ENCODE results near the gene EPX. TPM values are rescaled to one million over a fixed set of nuclear protein-coding genes. Genes with fewer than 3 reads are reported as not detected.

Gene EPX
- total RNA-seq, 2 experiments from 2014 or later: not detected

- Mint-ChIP-seq H3K4me1 (ENCODE audit: low read depth) (peaks cover 39% of the 10 kb centered on the region), H3K27me3 (no peaks in the 10 kb centered on the region), H3K27ac (peak overlapping the region; percentile 49), H3K9me3 (no peaks in the 10 kb centered on the region), H3K36me3 (ENCODE audit: low read depth) (no peaks in the 10 kb centered on the region), H3K4me3 (no peak overlapping the region)
- ChIA-PET POLR2A (interaction anchor here (0.6 to 1.2 kb wide), 3 partner anchors 22 to 328 kb away, joined by 3 to 4 read pairs (median 3); no protein-coding TSS in a partner anchor), CTCF (interaction anchor here (0.6 to 4.3 kb wide), 35 partner anchors 9 to 340 kb away, joined by 3 to 71 read pairs (median 5); no protein-coding TSS in a partner anchor)
- TF ChIP-seq CTCF (IDR thresholded peaks at IDR 0.05): peak; percentile 79
- peak; percentile 69 for DNase-seq
- peak; percentile 96 for ATAC-seq
- intact Hi-C loops (cut with micrococcal nuclease): loop anchor here (2.0 to 5.0 kb wide), 2 partner anchors 54 to 310 kb away; no protein-coding TSS in a partner anchor
Observed at GRCh38 chr17:58172369-58173071, 20.0 kb upstream of the EPX start.

GRCh38 chr17:58174871-58175270 is 17.7 kb upstream of the EPX start:
- CTCF ChIA-PET: interaction anchor here (0.9 to 1.3 kb wide), 3 partner anchors 25 to 63 kb away, joined by 4 to 5 read pairs (median 4); no protein-coding TSS in a partner anchor
- no peak overlapping the region for H3K4me3 Mint-ChIP-seq

DNA sequence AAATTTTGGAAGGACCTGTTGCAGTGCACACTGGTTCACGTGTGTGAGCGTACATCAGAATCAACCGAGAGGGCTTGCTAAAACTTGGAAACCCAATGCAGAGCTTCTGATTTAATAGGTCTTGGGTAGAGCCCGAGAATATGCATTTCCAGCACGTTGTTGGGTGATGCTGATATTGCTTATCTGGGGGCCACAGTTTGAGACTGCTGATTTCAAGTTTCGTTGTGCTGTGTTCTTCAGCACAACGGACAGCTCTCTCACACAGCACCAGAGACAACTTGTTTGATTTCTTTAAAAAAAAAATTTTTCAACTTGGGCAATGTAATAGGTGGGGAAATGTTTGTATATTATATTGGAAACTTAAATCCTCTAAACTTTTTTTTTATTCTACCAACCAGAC is 16.3 kb upstream of the EPX start:
- DNase-seq (no peak), ATAC-seq (no peak)
- TF ChIP-seq CTCF (IDR thresholded peaks at IDR 0.05): no peak
- Mint-ChIP-seq H3K4me1 (ENCODE audit: low read depth) (peaks cover 15% of the 10 kb centered on the region), H3K4me3 (no peak overlapping the region), H3K9me3 (no peaks in the 10 kb centered on the region), H3K27ac (no peak overlapping the region), H3K27me3 (no peaks in the 10 kb centered on the region), H3K36me3 (ENCODE audit: low read depth) (no peaks in the 10 kb centered on the region)
- POLR2A ChIA-PET: interaction anchor here (1.0 to 2.2 kb wide), 2 partner anchors 11 to 48 kb away, joined by 3 to 4 read pairs; no protein-coding TSS in a partner anchor
- intact Hi-C loops (cut with micrococcal nuclease): no loop called here
- CTCF ChIA-PET: interaction anchor here (0.5 kb wide), 1 partner anchor 356 kb away, joined by 3 read pairs; no protein-coding TSS in a partner anchor

More at GRCh38 chr17:58174871-58175270, 17.7 kb upstream of the EPX start:
- Mint-ChIP-seq H3K27me3 (no peaks in the 10 kb centered on the region), H3K27ac (no peak overlapping the region), H3K4me1 (ENCODE audit: low read depth) (peaks cover 26% of the 10 kb centered on the region), H3K36me3 (ENCODE audit: low read depth) (no peaks in the 10 kb centered on the region), H3K9me3 (no peaks in the 10 kb centered on the region)
- ATAC-seq: no peak
- intact Hi-C loops (cut with micrococcal nuclease): loop anchor here (5.0 kb wide), 1 partner anchor 313 kb away; no protein-coding TSS in a partner anchor
- POLR2A ChIA-PET: interaction anchor here (1.4 kb wide), 1 partner anchor 49 kb away, joined by 3 read pairs; no protein-coding TSS in a partner anchor
- DNase-seq: no peak
- TF ChIP-seq CTCF (IDR thresholded peaks at IDR 0.05): no peak

DNA sequence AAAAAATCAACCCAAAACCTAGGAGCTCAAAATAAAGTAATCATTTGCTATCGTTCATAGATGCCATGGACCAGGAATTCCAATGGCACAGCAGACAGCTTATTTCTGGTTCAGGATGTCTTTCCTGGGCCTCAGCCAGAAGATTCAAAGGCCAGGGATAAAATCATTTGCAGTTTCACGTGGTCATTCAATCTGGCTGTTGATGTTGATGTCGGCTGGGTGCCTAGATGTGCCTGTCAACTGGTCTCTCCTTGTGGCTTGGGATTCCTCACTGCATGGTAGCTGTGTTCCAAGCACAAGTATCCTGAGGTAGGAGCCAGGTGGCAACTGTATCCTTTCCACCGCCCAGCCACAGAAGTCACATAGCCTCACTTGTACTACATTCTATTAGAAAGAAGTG is 10.7 kb upstream of the EPX start:
- H3K4me3 Mint-ChIP-seq: no peak overlapping the region
- no peak for TF ChIP-seq CTCF (IDR thresholded peaks at IDR 0.05)
- DNase-seq (no peak), ATAC-seq (no peak)
- POLR2A ChIA-PET: interaction anchor here (0.8 kb wide), 1 partner anchor 44 kb away, joined by 3 read pairs; no protein-coding TSS in a partner anchor
- no peaks in the 10 kb centered on the region for H3K27me3 Mint-ChIP-seq
- no peak overlapping the region for H3K27ac Mint-ChIP-seq
- intact Hi-C loops (cut with micrococcal nuclease): no loop called here
- no peaks in the 10 kb centered on the region for H3K4me1 Mint-ChIP-seq (ENCODE audit: low read depth)
- H3K36me3 Mint-ChIP-seq (ENCODE audit: low read depth): no peaks in the 10 kb centered on the region
- CTCF ChIA-PET: interaction anchor here (1.6 kb wide), 1 partner anchor 10 kb away, joined by 9 read pairs; no protein-coding TSS in a partner anchor
- no peaks in the 10 kb centered on the region for H3K9me3 Mint-ChIP-seq

DNA sequence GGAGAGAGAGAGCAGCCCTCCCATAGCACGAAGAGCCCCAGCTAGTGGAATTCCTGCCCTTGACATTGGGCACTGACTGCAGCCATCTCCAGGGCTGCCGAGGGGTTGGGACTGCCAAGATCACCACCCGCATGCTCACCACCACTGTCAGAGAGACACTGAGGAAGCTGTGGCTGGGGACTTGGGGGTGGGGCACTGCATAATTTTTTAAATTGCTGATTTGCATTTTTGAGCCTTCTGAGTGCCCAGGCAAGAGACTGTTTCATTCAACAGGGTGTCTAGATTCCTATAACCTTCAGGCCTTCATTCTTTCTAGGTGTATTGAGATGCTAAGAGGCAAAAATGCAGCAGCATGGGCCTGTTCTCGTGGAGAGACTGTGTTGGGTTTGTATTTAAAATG is 9.0 kb upstream of the EPX start:
- no peak for DNase-seq
- Mint-ChIP-seq H3K9me3 (no peaks in the 10 kb centered on the region), H3K36me3 (ENCODE audit: low read depth) (no peaks in the 10 kb centered on the region), H3K4me1 (ENCODE audit: low read depth) (no peaks in the 10 kb centered on the region), H3K27me3 (no peaks in the 10 kb centered on the region), H3K4me3 (no peak overlapping the region), H3K27ac (no peak overlapping the region)
- TF ChIP-seq CTCF (IDR thresholded peaks at IDR 0.05): no peak
- intact Hi-C loops (cut with micrococcal nuclease): no loop called here
- no peak for ATAC-seq
- ChIA-PET POLR2A (no interaction called here), CTCF (no interaction called here)
